Colon (tissue), 2 donors: ENCODE data around the gene GIMAP5.

ENCODE experiments used
- FAIRE-seq: peaks from 2 replicates; lab custom pipeline; 2012; peaks lifted over from hg19 to GRCh38; lab: Jason Lieb, UNC
- donor health status: control.
- donor health status: control.

Gene GIMAP5

DNA sequence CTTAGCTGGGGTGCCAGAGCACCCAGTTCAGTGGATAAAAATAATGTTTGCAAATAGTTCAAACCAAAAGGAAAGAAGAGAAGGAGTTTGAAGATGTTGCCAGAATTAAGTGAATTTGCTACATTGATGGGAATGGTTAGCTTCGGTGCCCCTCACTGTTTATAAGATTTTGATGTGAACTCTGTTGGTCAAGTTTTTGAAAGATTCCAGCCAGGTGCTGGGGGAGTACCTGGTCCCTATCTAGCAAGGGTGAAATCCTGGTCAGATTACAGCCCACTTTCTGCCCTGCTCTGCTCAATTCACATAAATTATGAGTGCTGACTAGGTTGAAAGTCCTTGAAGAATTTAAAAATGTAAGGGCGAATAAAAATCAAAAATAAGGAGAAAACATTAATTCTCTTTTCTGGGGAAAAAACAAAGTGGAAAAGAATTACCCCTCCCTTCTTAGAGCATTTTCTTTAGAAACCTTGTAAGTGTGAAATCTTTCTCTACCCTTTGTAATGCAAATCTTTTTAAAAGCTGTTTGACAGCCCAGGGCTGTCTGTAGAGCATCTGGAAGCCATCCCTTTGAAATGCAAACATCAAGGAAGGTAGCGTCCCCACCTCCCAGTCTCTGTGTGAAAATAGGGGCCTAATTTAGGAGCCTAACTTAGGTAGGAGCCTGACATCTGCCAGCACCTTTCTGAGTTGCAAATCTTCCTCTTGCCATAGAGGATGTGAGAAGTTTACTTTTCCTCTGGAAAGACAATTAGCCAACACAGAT, 1.4 kb upstream of the GIMAP5 start:
- no peak for FAIRE-seq

DNA sequence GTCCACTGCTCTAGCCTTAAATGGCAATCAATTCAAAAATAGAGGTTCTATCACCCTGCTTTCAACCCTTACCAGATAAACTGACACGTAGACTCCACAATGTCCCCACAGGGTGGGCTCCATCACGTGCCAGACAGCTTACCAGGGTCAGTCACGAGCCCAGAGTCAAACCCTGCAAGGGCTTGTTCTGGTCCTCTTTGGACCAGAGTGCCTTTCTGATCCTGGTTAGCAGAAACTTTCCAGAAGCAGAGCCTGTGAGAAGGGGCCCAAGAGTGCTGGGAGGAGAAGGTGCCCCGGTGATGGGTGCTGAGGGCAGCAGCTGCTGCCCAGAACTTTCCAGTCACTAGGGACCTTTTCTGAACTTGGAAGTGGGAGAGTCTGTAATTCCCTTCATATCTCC, 354 bp upstream of the GIMAP5 start:
- no peak for FAIRE-seq

DNA sequence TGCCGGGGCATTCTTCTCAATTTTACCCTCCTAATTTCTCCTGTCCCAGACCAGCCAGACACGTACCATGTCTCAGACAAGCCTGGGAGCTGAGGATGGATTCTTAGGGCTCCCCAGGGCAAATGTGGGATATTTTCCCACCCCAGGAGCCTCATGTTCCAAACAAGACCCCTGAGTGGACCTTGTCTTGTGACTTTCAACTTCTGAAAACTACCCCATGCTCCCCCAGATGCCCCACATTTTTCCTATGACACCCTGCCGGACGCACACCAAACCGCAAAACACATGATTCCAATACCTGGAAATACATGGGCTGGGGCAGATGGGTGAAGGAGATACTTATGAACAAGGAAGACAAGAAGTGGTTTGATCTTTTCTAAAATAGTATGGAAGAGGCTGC, 874 bp downstream of the GIMAP5 start:
- no peak for FAIRE-seq

DNA sequence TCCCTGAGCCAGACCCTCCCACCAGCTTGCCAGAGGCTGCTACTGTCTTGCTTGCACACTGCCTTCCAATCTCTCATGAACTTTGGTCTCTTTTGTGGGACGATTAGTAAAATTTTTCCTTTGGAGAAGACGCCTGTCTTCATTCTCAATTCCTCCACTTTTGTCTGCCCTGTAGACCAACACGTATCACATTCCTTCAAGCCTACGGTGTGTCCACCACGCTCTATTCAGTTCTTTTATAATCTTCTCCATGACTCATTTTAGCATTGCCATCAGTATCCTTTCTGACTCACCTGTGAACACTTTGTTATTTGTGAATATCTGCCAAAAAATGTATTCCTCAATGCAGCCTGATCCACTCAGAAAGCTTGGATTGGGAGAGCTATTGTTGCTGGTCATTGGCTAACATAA, 1.4 kb downstream of the GIMAP5 start:
- FAIRE-seq = no peak

DNA sequence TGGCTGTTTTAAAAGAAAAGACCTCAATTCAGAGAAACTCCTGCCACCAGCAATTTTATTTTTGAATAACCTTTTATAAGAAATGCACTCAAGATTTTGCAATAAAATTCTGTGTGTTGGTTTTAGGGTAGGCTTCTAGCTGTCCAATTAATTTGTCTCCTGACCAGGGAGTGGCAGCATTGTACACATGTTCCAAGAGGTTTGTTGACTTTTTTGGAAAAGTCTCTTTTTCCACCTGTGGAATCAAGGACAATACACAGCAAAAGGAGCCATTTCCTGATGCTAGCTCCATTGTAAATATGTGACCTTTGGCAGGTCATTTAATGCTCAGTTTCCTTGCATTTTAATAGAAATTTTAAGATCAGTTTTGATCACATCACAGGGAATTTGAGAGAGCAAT, 1.8 kb downstream of the GIMAP5 start:
- FAIRE-seq = no peak

DNA sequence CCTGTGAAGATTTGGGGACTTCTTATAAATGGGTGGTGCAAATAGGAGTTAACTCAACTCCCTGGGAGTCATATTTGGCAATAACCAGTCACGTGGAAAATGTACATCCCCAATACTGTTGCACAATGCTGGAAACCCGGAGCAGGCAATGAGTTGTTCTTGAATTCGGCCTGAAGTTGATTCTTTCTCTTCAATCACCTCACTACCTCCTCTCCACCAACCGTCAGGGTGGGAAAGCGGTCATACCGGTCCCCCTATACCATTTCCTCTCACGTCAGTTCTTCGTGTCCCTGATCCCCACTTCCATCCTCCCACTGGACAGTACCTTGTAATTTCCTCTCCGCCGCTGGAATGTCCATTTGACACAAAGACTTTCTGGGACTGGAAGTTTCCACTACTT, 2.8 kb downstream of the GIMAP5 start:
- no peak for FAIRE-seq

DNA sequence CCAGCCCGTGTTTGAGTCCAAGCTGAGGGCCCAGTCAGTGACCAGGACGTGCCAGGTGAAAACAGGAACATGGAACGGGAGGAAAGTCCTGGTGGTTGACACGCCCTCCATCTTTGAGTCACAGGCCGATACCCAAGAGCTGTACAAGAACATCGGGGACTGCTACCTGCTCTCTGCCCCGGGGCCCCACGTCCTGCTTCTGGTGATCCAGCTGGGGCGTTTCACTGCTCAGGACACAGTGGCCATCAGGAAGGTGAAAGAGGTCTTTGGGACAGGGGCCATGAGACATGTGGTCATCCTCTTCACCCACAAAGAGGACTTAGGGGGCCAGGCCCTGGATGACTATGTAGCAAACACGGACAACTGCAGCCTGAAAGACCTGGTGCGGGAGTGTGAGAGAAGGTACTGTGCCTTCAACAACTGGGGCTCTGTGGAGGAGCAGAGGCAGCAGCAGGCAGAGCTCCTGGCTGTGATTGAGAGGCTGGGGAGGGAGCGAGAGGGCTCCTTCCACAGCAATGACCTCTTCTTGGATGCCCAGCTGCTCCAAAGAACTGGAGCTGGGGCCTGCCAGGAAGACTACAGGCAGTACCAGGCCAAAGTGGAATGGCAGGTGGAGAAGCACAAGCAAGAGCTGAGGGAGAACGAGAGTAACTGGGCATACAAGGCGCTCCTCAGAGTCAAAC, 5.2 kb downstream of the GIMAP5 start:
- FAIRE-seq = no peak

DNA sequence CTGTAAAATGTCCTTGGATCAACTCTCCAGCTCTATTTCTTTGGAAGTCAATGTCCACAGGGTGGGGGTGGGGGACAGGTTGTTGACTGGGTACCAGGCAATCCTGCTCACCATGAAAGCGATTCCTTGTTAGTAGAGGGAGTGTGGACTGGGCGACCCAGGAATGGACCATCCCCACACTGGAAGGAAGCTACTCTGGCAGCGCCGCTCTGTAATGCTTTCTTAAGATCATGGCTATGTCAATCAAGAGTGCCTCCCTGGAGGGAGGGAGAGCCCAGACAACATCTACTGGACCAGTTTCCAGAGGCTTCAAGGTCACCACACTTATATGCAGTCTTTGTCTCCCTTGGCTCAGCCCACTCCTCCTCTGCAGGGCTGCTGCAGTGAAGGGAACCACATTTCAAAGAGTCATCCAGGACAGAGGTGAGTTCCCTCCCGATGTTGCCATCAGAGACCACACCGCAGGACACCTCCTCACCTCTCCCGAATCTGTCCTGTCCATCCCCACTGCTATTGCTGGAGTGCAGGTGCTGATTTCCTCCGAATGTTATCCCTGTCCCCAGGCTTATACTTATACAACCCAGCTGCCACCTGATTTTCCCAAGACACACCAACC, 6.9 kb downstream of the GIMAP5 start:
- FAIRE-seq = no peak

DNA sequence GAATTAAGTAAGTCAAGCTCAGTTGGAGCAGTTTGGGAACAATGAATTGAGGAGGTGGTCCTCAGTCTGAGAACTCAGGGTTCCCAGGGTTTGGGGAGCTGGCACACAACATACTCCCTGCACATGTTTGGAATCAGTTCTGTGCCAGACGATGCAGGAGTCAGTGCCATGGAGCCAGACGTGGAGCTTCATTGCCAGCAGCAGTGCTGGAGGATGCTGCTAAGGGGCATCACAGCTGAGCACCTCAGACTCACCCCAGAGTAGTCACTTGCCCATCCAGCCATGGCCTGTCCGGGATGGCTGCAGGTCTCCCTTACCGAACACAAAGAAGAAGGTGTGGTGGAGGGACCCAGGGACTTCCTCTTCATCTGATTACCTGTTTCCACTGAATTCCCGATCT, 7.9 kb downstream of the GIMAP5 start:
- no peak for FAIRE-seq

DNA sequence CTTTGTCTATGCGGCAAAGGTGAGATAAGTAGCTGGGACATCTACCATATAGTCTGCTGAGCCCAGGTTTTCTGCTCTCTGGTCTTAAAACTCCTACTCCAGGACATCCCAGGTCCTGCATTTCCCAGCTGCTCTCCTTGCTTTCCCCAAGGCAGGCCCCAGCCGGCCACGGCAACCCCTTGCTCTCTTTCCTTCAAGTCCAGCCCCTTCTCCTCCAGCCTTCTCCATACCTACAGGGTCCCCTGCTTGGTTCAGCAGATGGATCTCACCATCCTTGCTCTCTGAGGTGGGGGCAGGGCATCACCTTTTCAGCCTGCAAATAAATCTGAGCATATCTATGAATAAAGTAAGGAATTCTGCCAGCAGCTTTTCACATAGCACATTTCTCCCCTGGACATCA, 8.7 kb downstream of the GIMAP5 start:
- no peak for FAIRE-seq

DNA sequence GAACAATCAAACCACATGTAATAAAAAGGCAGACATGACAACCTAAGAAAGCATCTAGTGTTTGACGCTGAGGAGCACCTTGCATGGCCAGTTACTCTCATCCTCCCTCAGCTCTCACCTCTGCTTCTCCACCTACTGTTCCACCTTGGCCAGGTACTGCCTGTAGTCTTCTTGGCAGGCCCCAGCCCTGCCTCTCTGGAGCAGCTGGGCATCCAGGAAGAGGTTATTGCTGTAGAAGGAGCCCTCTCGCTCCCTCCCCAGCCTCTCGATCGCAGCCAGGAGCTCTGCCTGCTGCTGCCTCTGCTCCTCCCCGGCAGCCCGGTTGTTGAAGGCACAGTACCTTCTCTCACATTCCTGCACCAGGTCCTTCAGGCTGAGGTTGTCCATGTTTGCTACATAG, 9.7 kb downstream of the GIMAP5 start:
- no peak for FAIRE-seq

DNA sequence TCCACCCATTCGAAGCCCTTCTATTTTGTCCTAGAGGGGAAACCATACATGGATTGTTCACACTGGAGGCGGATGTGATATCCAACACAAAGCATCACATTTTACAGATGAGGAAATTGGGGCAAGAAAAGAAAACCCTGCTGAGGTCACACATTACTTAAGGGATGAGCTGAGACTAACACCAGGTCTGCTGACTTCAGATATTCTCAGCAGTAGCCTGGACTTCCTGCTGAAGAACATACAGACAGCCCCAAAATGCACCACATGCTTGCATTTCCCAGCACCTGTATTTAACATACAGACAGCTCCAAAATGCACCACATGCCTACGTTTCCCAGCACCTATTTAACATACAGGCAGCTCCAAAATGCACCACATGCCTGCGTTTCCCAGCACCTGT, 11.2 kb downstream of the GIMAP5 start:
- FAIRE-seq = no peak

DNA sequence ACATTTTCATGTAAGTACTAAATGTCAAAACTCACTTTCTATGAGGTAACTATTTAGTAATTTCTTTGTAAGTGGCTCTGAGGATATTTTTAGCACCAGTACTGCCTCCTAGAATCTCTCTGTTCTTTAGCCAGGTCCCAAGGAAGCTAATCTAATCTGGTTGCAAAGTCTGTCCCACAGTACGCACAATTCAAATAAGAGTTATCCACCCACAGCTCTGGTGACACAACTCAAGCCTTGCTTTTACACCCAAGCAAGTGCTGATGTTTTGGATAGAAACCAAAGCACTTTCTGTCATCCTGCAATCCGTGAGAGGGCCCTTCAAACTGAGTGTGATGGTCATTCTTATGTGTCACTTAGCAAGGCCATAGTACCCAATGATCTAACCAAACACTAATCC, 14.5 kb downstream of the GIMAP5 start:
- no peak for FAIRE-seq

DNA sequence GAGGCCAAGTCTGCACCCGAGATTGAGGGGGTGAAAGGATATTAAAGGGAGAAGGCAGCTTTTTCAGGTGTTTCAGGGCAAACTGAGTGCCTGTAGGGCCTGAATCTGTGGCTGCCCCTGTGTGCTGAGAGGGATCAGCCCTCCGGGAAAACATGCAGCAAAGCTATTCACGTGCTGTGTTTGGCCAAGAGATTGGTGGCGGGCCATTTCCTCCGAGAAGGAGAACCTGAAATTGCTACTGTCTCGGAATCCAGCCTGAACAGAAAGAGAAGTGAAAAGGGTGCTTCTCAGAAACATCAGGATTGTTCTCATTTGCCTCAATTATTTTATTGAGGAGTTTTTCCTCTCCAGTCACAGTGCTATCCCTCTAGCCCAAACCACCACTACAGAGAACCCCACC, 16.0 kb downstream of the GIMAP5 start:
- no peak for FAIRE-seq

DNA sequence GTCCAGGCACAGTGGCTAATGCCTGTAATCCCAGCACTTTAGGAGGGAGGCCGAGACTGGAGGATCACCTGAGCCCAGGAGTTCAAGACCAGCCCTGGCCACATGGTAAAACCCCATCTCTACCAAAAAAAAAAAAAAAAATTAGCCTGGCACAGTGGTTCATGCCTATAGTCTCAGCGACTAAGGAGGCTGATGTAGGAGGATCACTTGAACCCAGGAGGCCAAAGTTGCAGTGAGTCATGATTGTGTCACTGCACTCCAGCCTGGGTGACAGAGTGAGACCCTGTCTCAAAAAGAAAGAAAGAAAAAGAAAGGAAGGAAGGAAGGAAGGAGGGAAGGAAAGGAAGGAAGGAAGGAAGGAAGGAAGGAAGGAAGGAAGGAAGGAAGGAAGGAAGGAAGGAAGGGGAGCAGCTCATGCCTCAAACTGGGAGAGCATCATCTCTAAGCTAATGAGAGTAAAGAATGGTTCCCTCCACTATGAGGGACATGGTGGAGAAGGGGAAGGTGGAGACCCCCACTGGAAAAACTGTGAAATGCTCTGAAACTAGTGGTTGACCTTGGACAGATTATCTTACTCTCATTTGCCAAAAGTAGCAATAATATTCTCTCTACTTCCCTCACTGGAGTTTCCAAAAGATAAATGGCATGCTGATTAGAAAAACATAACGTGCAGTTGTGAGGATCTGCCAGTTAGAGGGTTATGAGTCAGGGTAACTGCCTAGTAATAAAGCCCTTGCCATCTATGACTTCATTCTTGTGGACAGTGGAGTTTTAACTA, 16.8 kb downstream of the GIMAP5 start:
- FAIRE-seq = no peak

DNA sequence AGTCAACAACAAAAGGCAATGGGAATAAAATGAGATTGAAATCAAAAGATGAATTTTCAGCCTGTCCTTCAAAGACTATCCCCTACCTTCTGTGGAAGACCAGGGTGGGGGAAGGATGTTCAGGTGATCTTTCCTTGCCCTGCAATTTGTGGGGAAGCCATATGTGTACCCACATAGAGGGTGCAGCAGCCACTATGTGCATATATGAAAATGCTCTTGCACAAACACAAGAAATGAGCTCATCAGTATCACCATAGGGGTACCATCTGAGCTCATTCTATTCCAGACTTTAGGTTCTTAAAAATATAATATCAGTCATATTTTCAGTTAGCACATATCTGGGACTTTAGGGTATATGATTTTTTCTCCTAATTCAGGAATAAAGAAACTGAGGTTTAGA, 17.7 kb downstream of the GIMAP5 start:
- no peak for FAIRE-seq

DNA sequence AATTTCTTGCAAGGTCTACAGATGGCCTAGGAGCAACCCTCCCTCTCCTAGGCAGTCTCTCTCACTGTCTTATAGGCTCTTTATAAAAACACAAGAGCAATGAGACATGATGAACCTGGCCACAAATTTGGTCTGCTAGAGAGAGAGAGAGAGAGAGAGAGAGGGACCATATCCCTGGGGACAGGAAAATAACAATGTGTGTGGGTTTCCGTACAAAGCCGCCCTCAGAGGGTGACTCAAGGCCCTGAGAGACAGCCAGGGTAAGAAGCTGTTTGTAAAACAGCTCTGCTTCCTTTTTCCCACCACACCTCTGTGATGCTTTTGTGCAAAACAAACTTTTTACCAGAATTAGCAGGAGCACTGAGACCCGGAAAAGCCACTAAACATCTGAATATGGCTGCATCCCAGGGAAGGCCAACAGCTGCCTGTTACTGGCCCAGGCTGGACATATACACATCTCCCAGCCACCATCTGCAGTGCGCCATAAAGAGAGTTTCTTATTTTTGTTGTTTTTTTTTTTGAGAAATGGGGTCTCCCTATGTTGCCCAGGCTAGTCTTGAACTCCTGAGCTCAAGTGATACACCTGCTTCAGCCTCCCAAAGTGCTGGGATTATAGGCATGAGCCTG, 18.4 kb downstream of the GIMAP5 start:
- FAIRE-seq = no peak

DNA sequence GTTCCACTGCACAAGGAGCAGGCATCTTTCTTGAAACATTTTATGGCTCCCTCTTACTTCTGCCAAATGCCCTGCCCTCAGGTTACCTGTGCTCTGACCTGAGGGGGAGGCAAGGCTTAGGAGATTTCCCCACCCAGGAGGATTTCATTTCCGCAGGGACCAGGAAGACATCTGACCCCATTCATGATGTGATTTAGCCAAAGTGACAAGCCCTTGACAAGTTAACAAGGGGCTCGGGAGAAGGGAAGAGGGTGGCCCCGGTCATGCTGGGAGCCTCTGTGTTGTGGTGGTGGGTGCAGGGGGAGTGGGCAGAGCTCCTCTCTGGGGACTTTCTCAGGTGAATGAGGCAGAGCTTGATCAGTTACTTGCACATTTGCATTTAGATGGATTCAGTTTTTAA, 18.9 kb downstream of the GIMAP5 start:
- FAIRE-seq = no peak

DNA sequence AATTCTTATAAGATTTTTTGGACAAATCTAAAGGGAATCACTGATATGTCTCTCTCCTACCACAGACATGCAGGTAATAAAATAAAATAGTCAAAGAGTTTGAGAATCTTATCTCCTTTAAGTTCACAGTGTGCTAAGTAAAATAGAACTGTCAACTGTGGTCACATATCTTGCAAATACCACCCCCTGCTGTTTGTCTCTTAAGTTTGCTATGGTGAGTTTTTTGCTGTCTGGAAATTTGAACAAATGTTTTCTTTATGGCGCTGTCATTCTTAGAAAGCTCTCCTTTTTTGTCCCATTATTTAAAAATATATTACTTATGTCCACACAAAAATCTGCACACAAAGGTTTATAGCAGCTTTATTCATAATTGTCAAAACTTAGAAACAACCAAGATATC, 19.6 kb downstream of the GIMAP5 start:
- peak; percentile 93 for FAIRE-seq

DNA sequence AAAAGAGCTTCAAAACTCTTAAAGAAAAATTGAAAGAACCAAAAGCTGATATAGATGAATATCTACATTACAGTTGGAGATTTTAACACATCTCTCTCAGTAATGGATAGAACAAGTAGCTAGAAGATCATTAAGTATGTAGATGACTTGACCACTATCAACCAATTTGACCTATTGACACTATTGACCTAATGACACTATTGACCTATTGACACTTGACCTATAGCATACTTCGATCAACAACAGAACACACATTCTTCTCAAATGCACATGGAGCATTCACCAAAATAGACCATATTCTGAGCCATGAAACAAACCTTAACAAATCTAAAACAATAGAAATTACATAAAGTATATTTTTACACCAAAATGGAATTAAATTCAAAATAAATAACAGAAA, 22.3 kb downstream of the GIMAP5 start:
- no peak for FAIRE-seq

DNA sequence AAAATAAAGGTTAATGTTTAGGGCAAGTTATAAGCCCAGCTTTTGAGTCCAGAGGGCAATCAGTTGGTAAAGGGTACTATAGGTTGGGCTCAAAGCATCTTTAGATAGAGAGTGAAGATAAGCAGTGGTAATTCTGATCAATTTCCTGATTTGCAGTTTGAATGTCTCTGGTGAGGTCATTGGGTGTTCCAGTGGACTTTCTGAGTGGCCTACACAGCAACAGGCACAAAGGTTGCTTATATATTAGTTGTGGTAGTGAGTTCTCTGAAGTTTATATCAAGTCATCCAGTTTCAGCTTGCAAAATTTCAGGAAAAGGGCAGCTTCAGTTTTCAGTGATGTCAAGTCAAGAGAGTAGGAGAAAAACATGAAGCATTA, 29.1 kb downstream of the GIMAP5 start:
- no peak for FAIRE-seq

DNA sequence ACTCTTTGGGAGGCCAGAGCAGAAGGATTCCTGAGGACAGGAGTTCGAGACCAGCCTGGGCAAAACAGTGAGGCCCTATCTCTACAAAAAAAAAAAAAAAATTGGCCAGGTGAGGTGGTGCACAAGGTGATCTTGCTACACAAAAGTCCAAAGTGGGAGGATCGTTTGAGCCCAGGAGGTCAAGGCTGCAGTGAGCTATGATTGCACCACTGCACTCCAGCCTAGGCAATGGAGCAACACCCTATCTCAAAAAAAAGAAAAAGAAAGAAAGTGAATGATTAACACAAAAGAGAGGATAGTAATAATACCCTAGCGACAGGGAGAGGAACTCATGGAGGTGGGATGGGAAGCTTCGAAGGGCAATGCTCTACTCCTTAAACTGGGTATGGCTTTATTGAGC, 32.5 kb downstream of the GIMAP5 start:
- no peak for FAIRE-seq
